ENCODE results near the gene AMOTL2. TPM values are rescaled to one million over a fixed set of nuclear protein-coding genes. Genes with fewer than 3 reads are reported as not detected.

AMOTL2 gene
- total RNA-seq, 1 experiment from 2014 or later = 76.9 TPM

- Mint-ChIP-seq H3K36me3 (no peaks in the 10 kb centered on the region), H3K9me3 (no peaks in the 10 kb centered on the region), H3K27ac (peak overlapping the region; percentile 4; the same call in 1 of the 2 replicates), H3K27me3 (ENCODE audit: low read depth) (no peaks in the 10 kb centered on the region), H3K4me1 (peaks cover 54% of the 10 kb centered on the region), H3K4me3 (no peak overlapping the region)
- ChIA-PET POLR2A (interaction anchor here (0.6 to 1.1 kb wide), 2 partner anchors 31 to 47 kb away, joined by 4 to 5 read pairs; no protein-coding TSS in a partner anchor), CTCF (interaction anchor here (0.8 to 1.3 kb wide), 3 partner anchors 21 to 44 kb away, joined by 3 to 7 read pairs (median 7); no protein-coding TSS in a partner anchor)
- ATAC-seq (peak; percentile 65), DNase-seq (ENCODE audit: low spot score) (no peak)
- TF ChIP-seq ZNF423 (CRISPR knock-in tag; IDR thresholded peaks at IDR 0.05) (0 out of 2 replicates have a peak, but pooled peaks have one; percentile 41), MAX (CRISPR knock-in tag; IDR thresholded peaks at IDR 0.05) (no peak)
Measured at GRCh38 chr3:134333522-134334181, 40.6 kb downstream of the AMOTL2 start.

- no peaks in the 10 kb centered on the region for H3K27me3 Mint-ChIP-seq (ENCODE audit: low read depth)
- peaks cover 62% of the 10 kb centered on the region for H3K4me1 Mint-ChIP-seq
- CTCF ChIA-PET = interaction anchor here (0.9 to 2.7 kb wide), 6 partner anchors 19 to 45 kb away, joined by 3 to 12 read pairs (median 6); no protein-coding TSS in a partner anchor
- H3K9me3 Mint-ChIP-seq = no peaks in the 10 kb centered on the region
- no peak overlapping the region for H3K27ac Mint-ChIP-seq
- H3K36me3 Mint-ChIP-seq = no peaks in the 10 kb centered on the region
- TF ChIP-seq NFATC4 (CRISPR knock-in tag; IDR thresholded peaks at IDR 0.05) = no peak
- TF ChIP-seq CREM (CRISPR knock-in tag; IDR thresholded peaks at IDR 0.05) = no peak
- no peak for TF ChIP-seq ZNF425 (CRISPR knock-in tag; conservative IDR thresholded peaks at IDR 0.05)
- TF ChIP-seq JUN (CRISPR knock-in tag; IDR thresholded peaks at IDR 0.05) = no peak
- no peak for TF ChIP-seq CTCF (IDR thresholded peaks at IDR 0.05)
- no peak for TF ChIP-seq STAT6 (CRISPR knock-in tag; conservative IDR thresholded peaks at IDR 0.05; ENCODE audit: low read depth)
- TF ChIP-seq ZSCAN18 (CRISPR knock-in tag; IDR thresholded peaks at IDR 0.05) = no peak
- no peak for TF ChIP-seq IRF1 (CRISPR knock-in tag; IDR thresholded peaks at IDR 0.05)
- no peak for TF ChIP-seq ZBTB43 (CRISPR knock-in tag; IDR thresholded peaks at IDR 0.05)
- no peak for TF ChIP-seq USF1 (CRISPR knock-in tag; IDR thresholded peaks at IDR 0.05)
- no peak for TF ChIP-seq USF2 (CRISPR knock-in tag; IDR thresholded peaks at IDR 0.05)
- TF ChIP-seq SMAD3 (CRISPR knock-in tag; IDR thresholded peaks at IDR 0.05; ENCODE audit: borderline replicate concordance) = no peak
- TF ChIP-seq MXD4 (CRISPR knock-in tag; IDR thresholded peaks at IDR 0.05; ENCODE audit: borderline replicate concordance) = no peak
- TF ChIP-seq ZMAT4 (CRISPR knock-in tag; IDR thresholded peaks at IDR 0.05) = no peak
- TF ChIP-seq ZNF396 (CRISPR knock-in tag; IDR thresholded peaks at IDR 0.05; ENCODE audit: borderline replicate concordance) = no peak
- H3K4me3 Mint-ChIP-seq = no peak overlapping the region
- POLR2A ChIA-PET = interaction anchor here (1.0 to 1.7 kb wide), 3 partner anchors 19 to 32 kb away, joined by 3 to 11 read pairs (median 4); no protein-coding TSS in a partner anchor
- DNase-seq (ENCODE audit: low spot score) = no peak
- no peak for ATAC-seq
Measured at GRCh38 chr3:134332344-134332743, 41.9 kb downstream of the AMOTL2 start.

Data from WTC11 (cell line).